ENCODE results near the gene MYO1F. TPM values are rescaled to one million over a fixed set of nuclear protein-coding genes. Genes with fewer than 3 reads are reported as not detected.

The MYO1F gene
- total RNA-seq, 2 experiments from 2014 or later = 48.7 to 50.1 TPM

DNA sequence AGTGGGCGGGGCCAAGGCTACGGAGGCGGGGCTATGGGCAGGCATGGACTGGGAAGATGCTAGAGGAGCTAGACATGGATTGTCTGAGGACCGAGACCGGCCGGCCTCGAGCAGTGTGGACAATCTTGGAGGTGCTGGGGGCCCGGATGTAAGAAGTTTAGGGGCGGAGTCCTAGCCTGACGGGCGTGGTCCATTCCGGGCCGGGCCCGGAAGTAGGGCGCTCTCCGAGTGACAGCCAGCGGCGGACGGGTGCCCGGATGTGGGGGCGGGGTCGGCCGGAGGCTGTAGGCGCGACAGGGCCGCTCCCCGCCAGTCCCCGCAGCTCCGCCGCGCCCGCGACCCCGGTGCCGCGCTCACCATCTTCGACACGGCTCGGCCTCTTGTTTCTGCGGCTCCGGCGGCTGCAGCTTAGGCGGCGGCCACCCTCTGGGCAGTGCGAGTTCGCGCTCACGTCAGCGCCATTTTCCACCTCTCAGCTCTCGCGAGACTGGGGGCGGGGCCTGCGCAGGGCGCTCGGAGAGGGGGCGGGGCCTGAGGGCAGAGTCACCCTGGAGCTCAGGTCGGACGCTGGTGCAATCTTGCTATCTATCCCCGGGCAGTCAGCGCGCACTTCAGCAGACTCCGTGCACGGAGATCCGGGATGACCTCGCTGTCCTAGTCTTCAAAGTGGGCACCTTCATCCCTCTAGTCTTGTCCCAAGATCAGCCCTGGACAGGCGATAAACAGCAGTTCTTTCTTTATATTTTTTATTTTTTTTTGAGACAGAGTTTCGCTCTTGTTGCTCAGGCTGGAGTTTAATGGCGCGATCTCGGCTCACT is 63.3 kb downstream of the MYO1F start, which contains the start of gene ZNF414:
TSS of gene ZNF414 (minus strand) at position 481 of the 818 bp plus-strand sequence. CDS start at position 360, 121 bp downstream.
- intact Hi-C loops (cut with micrococcal nuclease) = loop anchor here (1.0 to 2.0 kb wide), 4 partner anchors 27 to 124 kb away; partner anchors contain the start of genes MARCHF2 and RAB11B
- Mint-ChIP-seq H3K4me1 (ENCODE audit: low read depth) (peaks cover 49% of the 10 kb centered on the region), H3K4me3 (peak within 1 kb of the TSS; percentile 92), H3K27me3 (no peaks in the 10 kb centered on the region), H3K36me3 (peaks cover 3% of the 10 kb centered on the region), H3K9me3 (no peaks in the 10 kb centered on the region), H3K27ac (peak within 1 kb of the TSS; percentile 99)
- ChIA-PET POLR2A (interaction anchor here (0.6 to 2.9 kb wide), 14 partner anchors 8 to 193 kb away, joined by 3 to 23 read pairs (median 6); partner anchors contain the start of genes HNRNPM, MARCHF2, MYO1F and NDUFA7), CTCF (interaction anchor here (0.8 to 7.0 kb wide), 10 partner anchors 8 to 179 kb away, joined by 3 to 93 read pairs (median 6); partner anchors contain the start of genes MARCHF2 and MYO1F)
- peak; percentile 98 for DNase-seq

DNA sequence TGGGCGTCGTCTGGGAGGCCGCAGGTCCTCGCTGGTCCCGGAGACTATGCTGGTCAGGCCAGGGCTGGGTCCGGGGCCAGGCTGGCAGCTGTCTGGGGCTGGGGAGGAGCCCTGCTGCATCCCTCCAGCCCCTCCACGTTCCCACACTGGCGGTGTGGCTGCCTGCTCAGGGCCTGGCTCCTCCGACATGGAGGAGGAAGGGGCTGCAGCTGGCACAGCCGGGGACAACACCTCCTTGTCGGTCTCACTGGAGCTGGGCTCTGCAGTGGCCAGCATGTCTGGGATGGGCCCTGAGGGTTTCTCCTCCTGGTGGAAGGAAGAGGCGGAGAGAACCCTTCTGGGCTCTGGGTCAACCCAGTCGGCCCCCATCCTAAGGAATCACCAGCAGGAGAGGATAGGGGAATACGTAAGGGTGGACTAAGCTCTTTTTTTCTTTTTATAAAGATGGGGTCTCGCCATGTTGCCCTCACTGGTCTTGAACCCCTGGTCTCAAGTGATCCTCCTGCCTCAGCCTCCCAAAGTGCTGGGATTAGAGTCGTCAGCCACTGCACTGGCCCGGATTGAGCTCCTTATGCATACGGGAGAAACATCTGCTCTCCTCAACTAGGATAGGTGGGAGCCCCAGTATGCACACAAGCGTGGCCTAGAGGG is 64.1 kb downstream of the MYO1F start:
- Mint-ChIP-seq H3K9me3 (no peaks in the 10 kb centered on the region), H3K4me3 (peak overlapping the region; percentile 92), H3K27ac (peak overlapping the region; percentile 99), H3K36me3 (peaks cover 3% of the 10 kb centered on the region), H3K27me3 (no peaks in the 10 kb centered on the region), H3K4me1 (ENCODE audit: low read depth) (peaks cover 43% of the 10 kb centered on the region)
- CTCF ChIA-PET = interaction anchor here (1.2 to 7.0 kb wide), 8 partner anchors 8 to 178 kb away, joined by 3 to 93 read pairs (median 7); partner anchors contain the start of genes MARCHF2 and MYO1F
- intact Hi-C loops (cut with micrococcal nuclease) = loop anchor here (1.0 to 2.0 kb wide), 3 partner anchors 26 to 123 kb away; partner anchors contain the start of genes MARCHF2 and RAB11B
- POLR2A ChIA-PET = interaction anchor here (1.2 to 2.9 kb wide), 11 partner anchors 18 to 192 kb away, joined by 3 to 23 read pairs (median 7); partner anchors contain the start of genes HNRNPM, MARCHF2, MYO1F and NDUFA7
- no peak for DNase-seq

DNA sequence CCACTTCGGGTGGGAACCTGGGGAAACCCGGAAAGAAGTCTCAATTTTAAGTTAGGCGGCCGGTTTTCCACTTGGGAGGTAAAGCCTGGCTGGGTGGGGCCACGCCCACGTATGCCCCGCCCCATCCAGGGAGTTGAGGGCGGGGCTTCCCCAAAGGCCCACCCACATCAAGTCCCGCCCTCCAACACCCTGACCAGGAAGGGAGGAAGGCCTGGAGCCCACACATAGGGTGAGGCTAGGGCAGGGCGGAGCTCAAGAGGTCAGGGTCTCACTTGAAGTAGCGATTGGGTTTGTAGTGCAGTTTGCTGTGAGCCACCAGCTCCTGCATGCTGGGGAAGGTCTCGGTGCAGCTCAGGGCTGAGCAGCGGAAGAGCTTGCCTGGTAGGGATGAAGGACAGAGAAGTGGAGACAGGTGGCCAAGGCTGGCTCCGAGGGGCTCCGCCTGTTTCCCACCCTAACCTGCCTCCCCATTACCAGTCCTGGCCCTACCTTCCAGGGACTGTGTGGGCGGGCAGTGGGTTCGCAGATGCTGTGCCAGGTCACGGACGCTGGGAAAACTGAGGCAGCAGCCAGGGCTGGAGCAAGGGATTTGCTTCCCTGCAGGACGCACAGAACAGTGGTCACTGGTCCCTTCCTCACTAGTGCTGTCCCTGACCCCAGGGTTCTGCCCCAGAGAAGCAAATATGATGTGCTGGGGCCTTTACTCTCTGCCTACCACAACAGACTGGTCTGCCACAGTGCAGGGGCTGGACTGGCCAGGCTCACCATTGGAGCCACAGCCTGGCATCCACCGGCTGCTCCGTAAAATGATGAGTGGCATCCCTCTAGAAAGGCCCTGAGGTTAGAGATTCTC is 64.9 kb downstream of the MYO1F start:
- intact Hi-C loops (cut with micrococcal nuclease) = loop anchor here (2.0 kb wide), 1 partner anchor 100 kb away; the partner anchor contains the start of gene MARCHF2
- Mint-ChIP-seq H3K36me3 (peaks cover 3% of the 10 kb centered on the region), H3K27ac (peak overlapping the region; percentile 84), H3K9me3 (no peaks in the 10 kb centered on the region), H3K4me3 (peak overlapping the region; percentile 62), H3K27me3 (no peaks in the 10 kb centered on the region), H3K4me1 (ENCODE audit: low read depth) (peaks cover 35% of the 10 kb centered on the region)
- DNase-seq = peak; percentile 35
- POLR2A ChIA-PET = interaction anchor here (1.7 to 2.9 kb wide), 6 partner anchors 25 to 98 kb away, joined by 6 to 23 read pairs (median 8); partner anchors contain the start of genes HNRNPM, MARCHF2 and MYO1F
- CTCF ChIA-PET = interaction anchor here (0.6 to 7.0 kb wide), 4 partner anchors 25 to 99 kb away, joined by 3 to 93 read pairs (median 10); partner anchors contain the start of genes MARCHF2 and MYO1F

DNA sequence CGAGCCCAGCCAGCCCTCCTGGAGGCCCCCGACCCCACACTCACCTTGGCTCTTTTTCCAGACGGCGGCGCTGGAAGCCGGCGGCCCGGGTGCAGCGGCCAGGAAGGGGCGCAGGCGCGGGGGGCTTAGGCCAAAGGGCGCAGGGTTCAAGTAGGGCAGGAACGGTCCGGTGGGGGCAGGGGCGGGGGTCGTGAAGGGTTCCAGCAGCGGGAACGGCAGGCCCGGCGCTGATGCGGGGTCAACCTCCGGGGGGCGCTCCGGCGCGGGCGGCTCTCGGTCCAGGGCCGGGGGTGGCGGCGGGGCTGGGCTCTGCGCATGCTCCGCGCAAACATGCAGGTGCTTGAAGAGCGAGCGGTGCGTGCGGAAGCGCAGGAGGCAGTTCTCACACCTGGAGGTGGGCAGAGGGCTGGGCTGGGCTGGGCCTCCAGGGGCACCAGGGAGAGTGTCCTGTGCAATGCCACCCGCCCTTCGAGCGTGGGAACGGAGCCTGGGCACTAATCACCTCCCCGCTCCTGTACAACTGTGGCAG is 65.6 kb downstream of the MYO1F start:
- ChIA-PET CTCF (interaction anchor here (0.6 kb wide), 1 partner anchor 70 kb away, joined by 3 read pairs; no protein-coding TSS in a partner anchor), POLR2A (no interaction called here)
- Mint-ChIP-seq H3K4me1 (ENCODE audit: low read depth) (peaks cover 32% of the 10 kb centered on the region), H3K4me3 (no peak overlapping the region), H3K9me3 (no peaks in the 10 kb centered on the region), H3K27ac (no peak overlapping the region), H3K36me3 (peaks cover 3% of the 10 kb centered on the region), H3K27me3 (no peaks in the 10 kb centered on the region)
- intact Hi-C loops (cut with micrococcal nuclease) = loop anchor here (2.0 kb wide), 1 partner anchor 99 kb away; the partner anchor contains the start of gene MARCHF2
- no peak for DNase-seq

DNA sequence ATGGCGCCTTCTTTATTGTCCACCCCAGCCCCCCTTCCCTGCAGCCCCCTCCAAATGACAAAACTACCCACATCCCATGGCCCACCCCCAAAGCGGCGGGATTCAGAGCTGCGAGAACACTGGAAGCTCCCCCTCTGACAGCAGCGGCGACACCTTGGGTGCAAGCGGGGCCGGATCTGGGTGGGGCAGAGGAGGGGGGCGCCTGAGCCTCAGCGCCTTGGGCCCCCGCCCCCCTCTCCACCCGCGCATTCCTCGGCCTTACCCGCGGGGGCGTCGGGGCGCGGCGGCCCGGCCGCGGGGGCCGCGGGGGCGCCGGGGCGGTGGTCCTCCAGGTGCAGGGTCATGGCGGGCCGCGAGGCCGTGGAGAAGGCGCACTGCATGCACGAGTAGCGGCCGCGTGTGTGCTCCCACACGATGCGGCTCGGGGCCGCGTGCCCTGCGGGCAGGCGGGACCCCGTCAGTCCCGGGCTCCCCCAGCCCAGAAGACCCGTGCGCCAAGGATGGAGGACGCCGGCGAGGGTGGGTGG is 66.6 kb downstream of the MYO1F start:
- ChIA-PET CTCF (no interaction called here), POLR2A (no interaction called here)
- Mint-ChIP-seq H3K9me3 (no peaks in the 10 kb centered on the region), H3K27ac (no peak overlapping the region), H3K4me3 (no peak overlapping the region), H3K27me3 (no peaks in the 10 kb centered on the region), H3K4me1 (ENCODE audit: low read depth) (peaks cover 29% of the 10 kb centered on the region), H3K36me3 (peaks cover 3% of the 10 kb centered on the region)
- intact Hi-C loops (cut with micrococcal nuclease) = no loop called here
- no peak for DNase-seq

DNA sequence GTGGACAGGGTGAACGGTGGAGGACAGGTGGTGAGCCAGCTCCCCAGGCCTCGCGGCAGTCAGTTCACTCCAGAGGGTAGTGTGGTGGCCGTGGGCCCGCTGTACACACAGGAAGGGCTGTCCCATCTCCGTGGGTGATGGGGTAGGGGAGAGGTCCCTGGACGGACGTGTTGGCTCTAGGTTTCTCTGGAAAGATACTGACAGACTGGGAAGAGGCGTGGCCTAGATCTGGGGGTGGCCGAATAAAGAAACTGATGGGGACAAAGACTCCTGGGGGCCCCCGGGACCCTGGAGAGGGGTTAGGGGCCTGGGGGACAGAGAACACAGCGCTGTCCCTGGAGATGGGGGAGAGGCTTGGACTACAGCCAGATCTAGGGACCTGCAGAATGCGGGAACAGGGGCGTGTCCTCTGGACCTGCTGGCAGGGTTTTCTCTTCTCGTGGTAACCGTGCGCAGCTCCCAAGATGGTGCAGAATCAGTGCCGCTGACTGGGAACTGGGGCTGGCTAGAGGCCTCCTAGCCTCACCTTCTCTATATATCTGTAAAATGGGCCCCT is 70.8 kb downstream of the MYO1F start:
- no peaks in the 10 kb centered on the region for H3K36me3 Mint-ChIP-seq
- intact Hi-C loops (cut with micrococcal nuclease) = loop anchor here (2.0 kb wide), 1 partner anchor 152 kb away; no protein-coding TSS in a partner anchor
- H3K27ac Mint-ChIP-seq = peak overlapping the region; percentile 30
- H3K4me1 Mint-ChIP-seq (ENCODE audit: low read depth) = peaks cover 7% of the 10 kb centered on the region
- ChIA-PET CTCF (interaction anchor here (1.3 to 4.3 kb wide), 9 partner anchors 10 to 153 kb away, joined by 4 to 27 read pairs (median 13); partner anchors contain the start of gene MARCHF2), POLR2A (interaction anchor here (1.1 to 2.4 kb wide), 3 partner anchors 7 to 93 kb away, joined by 3 to 7 read pairs (median 3); partner anchors contain the start of genes MARCHF2 and ZNF414)
- peak overlapping the region; percentile 79 for H3K4me3 Mint-ChIP-seq
- no peaks in the 10 kb centered on the region for H3K27me3 Mint-ChIP-seq
- H3K9me3 Mint-ChIP-seq = no peaks in the 10 kb centered on the region
- DNase-seq = no peak

DNA sequence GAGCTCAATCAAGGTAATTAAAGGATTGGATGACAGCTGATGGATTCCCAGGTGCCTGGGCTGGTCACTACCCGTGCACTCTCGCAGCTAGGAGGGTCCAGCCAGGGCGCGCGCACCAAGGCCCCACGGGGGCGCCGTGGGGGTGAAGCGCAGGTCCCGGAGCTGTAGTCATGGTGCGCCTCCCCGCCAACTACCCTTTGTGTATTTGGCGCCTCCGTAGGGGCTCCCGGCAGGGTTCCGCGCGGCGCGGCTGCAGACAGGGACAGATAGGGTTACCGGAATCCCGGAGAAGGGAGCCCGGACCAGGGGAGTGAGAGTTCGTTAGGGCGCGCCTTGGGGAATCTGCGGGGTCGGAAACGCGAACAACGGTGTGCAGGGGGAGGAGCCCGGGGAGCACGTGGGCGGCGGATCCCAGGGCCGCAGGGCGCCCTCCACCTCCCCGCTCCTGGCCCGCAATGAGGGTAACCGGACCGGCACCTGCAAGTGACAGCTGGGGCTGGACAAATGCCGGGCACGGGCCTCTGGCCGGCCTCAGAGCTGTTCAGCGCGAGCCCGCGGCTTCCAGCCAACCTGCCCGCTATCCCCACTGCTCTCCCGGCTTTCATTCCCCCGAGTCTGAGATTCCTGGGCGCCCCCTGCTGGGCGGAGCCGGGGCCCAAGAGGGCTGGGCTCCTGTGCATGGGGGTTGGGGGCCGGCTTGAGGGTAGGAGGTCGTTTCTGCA is 71.4 kb downstream of the MYO1F start:
- intact Hi-C loops (cut with micrococcal nuclease) = loop anchor here (2.0 kb wide), 1 partner anchor 151 kb away; no protein-coding TSS in a partner anchor
- H3K27ac Mint-ChIP-seq = peak overlapping the region; percentile 30
- no peaks in the 10 kb centered on the region for H3K27me3 Mint-ChIP-seq
- no peaks in the 10 kb centered on the region for H3K36me3 Mint-ChIP-seq
- POLR2A ChIA-PET = interaction anchor here (1.1 to 2.4 kb wide), 4 partner anchors 8 to 93 kb away, joined by 3 to 7 read pairs (median 4); partner anchors contain the start of genes HNRNPM, MARCHF2 and ZNF414
- peak overlapping the region; percentile 79 for H3K4me3 Mint-ChIP-seq
- no peaks in the 10 kb centered on the region for H3K9me3 Mint-ChIP-seq
- CTCF ChIA-PET = interaction anchor here (0.6 to 4.3 kb wide), 16 partner anchors 8 to 302 kb away, joined by 3 to 27 read pairs (median 6); partner anchors contain the start of genes MARCHF2 and ZNF414
- peak; percentile 81 for DNase-seq
- H3K4me1 Mint-ChIP-seq (ENCODE audit: low read depth) = peaks cover 7% of the 10 kb centered on the region

DNA sequence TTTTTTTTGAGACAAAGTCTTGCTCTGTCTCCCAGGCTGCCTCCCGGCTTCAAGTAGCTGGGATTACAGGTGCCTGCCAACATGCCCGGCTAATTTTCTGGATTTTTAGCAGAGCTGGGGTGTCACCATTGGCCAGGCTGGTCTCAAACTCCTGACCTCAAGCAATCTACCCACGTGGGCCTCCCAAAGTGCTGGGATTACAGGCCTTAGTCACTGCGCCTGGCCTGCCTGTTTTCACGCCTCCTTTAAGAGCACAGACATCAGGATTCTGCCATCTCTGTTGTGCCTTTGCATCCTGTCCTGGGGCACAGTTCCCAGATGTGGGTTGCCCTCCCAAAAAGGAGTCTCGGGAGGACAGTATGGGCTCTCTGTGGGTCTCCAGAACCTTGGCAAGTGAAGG is 72.3 kb downstream of the MYO1F start:
- Mint-ChIP-seq H3K4me1 (ENCODE audit: low read depth) (peaks cover 12% of the 10 kb centered on the region), H3K4me3 (peak overlapping the region; percentile 43), H3K9me3 (no peaks in the 10 kb centered on the region), H3K27ac (no peak overlapping the region), H3K27me3 (no peaks in the 10 kb centered on the region), H3K36me3 (no peaks in the 10 kb centered on the region)
- CTCF ChIA-PET = interaction anchor here (0.6 to 4.3 kb wide), 16 partner anchors 9 to 151 kb away, joined by 3 to 27 read pairs (median 5); partner anchors contain the start of genes MARCHF2 and ZNF414
- DNase-seq = no peak
- POLR2A ChIA-PET = interaction anchor here (1.1 to 2.4 kb wide), 2 partner anchors 60 to 92 kb away, joined by 4 to 7 read pairs; partner anchors contain the start of genes HNRNPM and MARCHF2
- intact Hi-C loops (cut with micrococcal nuclease) = no loop called here

DNA sequence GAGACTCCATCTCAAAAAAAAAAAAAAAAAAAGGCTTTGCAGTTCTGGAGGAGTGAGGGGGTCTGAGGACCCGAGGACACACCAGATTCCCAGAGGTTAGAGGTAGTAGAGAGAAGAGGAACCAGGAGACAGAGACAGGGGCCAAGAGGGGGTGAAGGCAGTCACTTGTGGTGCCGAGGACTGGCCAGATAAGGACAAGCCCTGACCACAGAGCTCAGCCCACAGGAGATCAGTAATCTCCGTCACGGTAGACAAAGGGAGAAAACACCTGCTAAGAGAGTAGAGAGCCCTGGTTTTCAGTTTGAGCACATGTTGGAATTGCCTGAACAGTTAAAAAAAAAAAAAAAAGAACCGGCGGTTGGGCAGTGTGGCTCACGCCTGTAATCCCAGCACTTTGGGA is 73.1 kb downstream of the MYO1F start:
- no peak for DNase-seq
- Mint-ChIP-seq H3K4me1 (ENCODE audit: low read depth) (peaks cover 12% of the 10 kb centered on the region), H3K4me3 (no peak overlapping the region), H3K36me3 (no peaks in the 10 kb centered on the region), H3K27ac (no peak overlapping the region), H3K9me3 (no peaks in the 10 kb centered on the region), H3K27me3 (no peaks in the 10 kb centered on the region)
- intact Hi-C loops (cut with micrococcal nuclease) = no loop called here
- POLR2A ChIA-PET = no interaction called here
- CTCF ChIA-PET = interaction anchor here (0.7 to 4.3 kb wide), 5 partner anchors 12 to 1263 kb away, joined by 3 to 24 read pairs (median 4); partner anchors contain the start of gene MARCHF2

Measured in activated CD4-positive, alpha-beta memory T cell treated with anti-CD3 and anti-CD28 coated beads for 36 hours (primary cell).